ENCODE results near the gene A4GALT. TPM values are rescaled to one million over a fixed set of nuclear protein-coding genes. Genes with fewer than 3 reads are reported as not detected.
A peak's percentile ranks its signal among the peaks of the same experiment; 100 is the strongest.

A4GALT gene
- total RNA-seq, 2 experiments from 2014 or later: 56.0 to 61.5 TPM

- POLR2A ChIA-PET: interaction anchor here (0.6 kb wide), 1 partner anchor 8 kb away, joined by 3 read pairs; no protein-coding TSS in a partner anchor
- Histone ChIP-seq H3K4me2 (ENCODE audit: low read length) (0 out of 2 replicates have a peak overlapping the region, but pooled peaks have one; percentile 1), H3K9me3 (ENCODE audit: low read length) (no peaks in the 10 kb centered on the region), H3K4me3 (ENCODE audit: low read depth, low read length, poor library complexity, severe bottlenecking) (no peak overlapping the region), H2AFZ (ENCODE audit: low read length) (no peak overlapping the region), H4K20me1 (ENCODE audit: insufficient read depth, low read length) (no peaks in the 10 kb centered on the region), H3K27ac (ENCODE audit: low read depth, low read length, poor library complexity, severe bottlenecking) (no peak overlapping the region), H3K36me3 (ENCODE audit: insufficient read depth, low read length) (no peaks in the 10 kb centered on the region), H3K79me2 (ENCODE audit: insufficient read depth, low read depth, low read length) (peaks cover 15% of the 10 kb centered on the region; the same call in 1 of the 2 replicates), H3K9me2 (ENCODE audit: insufficient read depth, low read length) (no peaks in the 10 kb centered on the region), H3K4me1 (ENCODE audit: insufficient read depth, low read length, poor library complexity, severe bottlenecking) (peaks cover 61% of the 10 kb centered on the region)
- TF ChIP-seq EZH2phosphoT487 (IDR thresholded peaks at IDR 0.05; ENCODE audit: borderline replicate concordance, low read depth, low read length) (no peak), CTCF (conservative IDR thresholded peaks at IDR 0.05; ENCODE audit: low read length) (no peak)
- CTCF ChIA-PET (ENCODE audit: unreplicated experiment): no interaction called here
- BruUV-seq (replicated peaks): no TSS peak
- intact Hi-C loops (cut with micrococcal nuclease; ENCODE audit: unreplicated experiment): no loop called here
- no peak for DNase-seq (ENCODE audit: low spot score)
Measured at GRCh38 chr22:42724062-42724461, 3.4 kb upstream of the A4GALT start.

- BruUV-seq (replicated peaks): no TSS peak
- Histone ChIP-seq H3K4me1 (ENCODE audit: insufficient read depth, low read length, poor library complexity, severe bottlenecking) (peaks cover 70% of the 10 kb centered on the region), H3K4me3 (ENCODE audit: low read depth, low read length, poor library complexity, severe bottlenecking) (peak overlapping the region; percentile 83), H3K79me2 (ENCODE audit: insufficient read depth, low read depth, low read length) (peaks cover 42% of the 10 kb centered on the region; the same call in 1 of the 2 replicates), H2AFZ (ENCODE audit: low read length) (peak overlapping the region; percentile 75), H3K4me2 (ENCODE audit: low read length) (peak overlapping the region; percentile 98), H3K27ac (ENCODE audit: low read depth, low read length, poor library complexity, severe bottlenecking) (peak overlapping the region; percentile 3), H3K9me3 (ENCODE audit: low read length) (no peaks in the 10 kb centered on the region), H3K9me2 (ENCODE audit: insufficient read depth, low read length) (no peaks in the 10 kb centered on the region), H3K36me3 (ENCODE audit: insufficient read depth, low read length) (no peaks in the 10 kb centered on the region), H4K20me1 (ENCODE audit: insufficient read depth, low read length) (no peaks in the 10 kb centered on the region; the same call in 1 of the 2 replicates)
- no peak for DNase-seq (ENCODE audit: low spot score)
- TF ChIP-seq EZH2phosphoT487 (IDR thresholded peaks at IDR 0.05; ENCODE audit: borderline replicate concordance, low read depth, low read length) (no peak), CTCF (conservative IDR thresholded peaks at IDR 0.05; ENCODE audit: low read length) (no peak)
- CTCF ChIA-PET (ENCODE audit: unreplicated experiment): interaction anchor here (0.6 kb wide), 2 partner anchors 780 to 1664 kb away, joined by 3 to 8 read pairs; no protein-coding TSS in a partner anchor
- POLR2A ChIA-PET: interaction anchor here (0.6 kb wide), 2 partner anchors 66 to 79 kb away, joined by 3 read pairs; no protein-coding TSS in a partner anchor
- intact Hi-C loops (cut with micrococcal nuclease; ENCODE audit: unreplicated experiment): no loop called here
Measured at GRCh38 chr22:42721045-42721434, 370 bp upstream of the A4GALT start.

GRCh38 chr22:42719656-42720262 lies 911 bp downstream of the A4GALT start:
- Histone ChIP-seq H3K4me2 (ENCODE audit: low read length) (peak overlapping the region; percentile 98), H3K79me2 (ENCODE audit: insufficient read depth, low read depth, low read length) (peaks cover 54% of the 10 kb centered on the region), H3K9me2 (ENCODE audit: insufficient read depth, low read length) (no peaks in the 10 kb centered on the region), H4K20me1 (ENCODE audit: insufficient read depth, low read length) (no peaks in the 10 kb centered on the region; the same call in 1 of the 2 replicates), H3K9me3 (ENCODE audit: low read length) (no peaks in the 10 kb centered on the region), H3K36me3 (ENCODE audit: insufficient read depth, low read length) (no peaks in the 10 kb centered on the region; the same call in 1 of the 2 replicates), H3K27ac (ENCODE audit: low read depth, low read length, poor library complexity, severe bottlenecking) (peak overlapping the region; percentile 97), H2AFZ (ENCODE audit: low read length) (no peak overlapping the region), H3K4me3 (ENCODE audit: low read depth, low read length, poor library complexity, severe bottlenecking) (peak overlapping the region; percentile 83), H3K4me1 (ENCODE audit: insufficient read depth, low read length, poor library complexity, severe bottlenecking) (peaks cover 75% of the 10 kb centered on the region)
- ChIA-PET CTCF (ENCODE audit: unreplicated experiment) (interaction anchor here (1.2 kb wide), 1 partner anchor 37 kb away, joined by 3 read pairs; no protein-coding TSS in a partner anchor), POLR2A (interaction anchor here (1.6 kb wide), 1 partner anchor 38 kb away, joined by 3 read pairs; no protein-coding TSS in a partner anchor)
- peak; percentile 72 for DNase-seq (ENCODE audit: low spot score)
- BruUV-seq (replicated peaks): no TSS peak
- TF ChIP-seq EZH2phosphoT487 (IDR thresholded peaks at IDR 0.05; ENCODE audit: borderline replicate concordance, low read depth, low read length) (no peak), CTCF (conservative IDR thresholded peaks at IDR 0.05; ENCODE audit: low read length) (no peak)
- intact Hi-C loops (cut with micrococcal nuclease; ENCODE audit: unreplicated experiment): loop anchor here (5.0 kb wide), 2 partner anchors 182 to 398 kb away; no protein-coding TSS in a partner anchor

Data from OCI-LY7 (cell line).